Colon (tissue), 2 donors: ENCODE measurements around the gene LRP1B.

ENCODE experiments used
- FAIRE-seq: peaks from 2 replicates; lab custom pipeline; 2012; peaks lifted over from hg19 to GRCh38; lab: Jason Lieb, UNC
- donor health status: control.
- donor health status: control.

Gene LRP1B

DNA sequence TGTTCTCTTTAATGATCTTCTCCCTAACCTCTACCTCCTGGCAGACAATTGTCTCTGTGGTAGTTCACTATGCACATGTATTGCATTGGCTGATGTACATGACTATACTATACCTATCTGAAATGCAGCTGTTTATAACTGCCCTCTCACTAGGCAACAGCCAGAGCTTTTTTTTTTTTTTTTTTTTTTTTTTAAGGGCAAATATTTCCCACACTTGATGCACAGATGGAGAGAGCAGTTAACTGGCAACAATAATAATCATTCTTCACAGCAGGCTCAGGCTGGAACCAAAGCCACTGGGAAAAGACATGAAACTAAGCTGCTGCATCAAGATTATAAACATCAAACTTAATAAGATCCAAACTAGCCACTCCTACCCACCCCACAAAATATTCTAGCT, 707.7 kb downstream of the LRP1B start:
- no peak for FAIRE-seq

DNA sequence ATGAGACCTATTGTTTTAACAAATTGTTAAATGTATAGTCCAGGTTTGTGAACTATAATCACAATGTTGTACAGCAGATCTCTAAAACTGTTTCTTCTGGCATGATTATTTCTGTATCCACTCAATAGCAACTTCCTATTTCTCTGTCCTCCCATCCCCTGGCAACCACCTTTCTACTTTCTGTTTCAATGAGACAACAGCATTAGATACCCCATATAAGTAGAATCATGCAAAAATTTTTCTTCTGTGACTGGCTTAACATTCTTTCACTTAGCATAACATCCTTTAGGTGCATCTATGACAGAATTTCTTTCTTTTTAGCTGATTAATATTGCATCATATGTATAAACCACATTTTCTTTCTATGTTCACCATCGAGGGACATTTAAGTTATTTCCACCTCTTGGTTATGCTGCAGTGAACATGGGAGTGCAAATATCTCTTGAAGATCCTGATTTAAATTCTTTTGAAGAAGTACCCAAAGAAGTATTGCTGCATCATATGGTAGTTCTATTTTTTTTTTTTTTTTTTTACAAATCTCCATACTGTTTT, 713.5 kb downstream of the LRP1B start:
- no peak for FAIRE-seq

DNA sequence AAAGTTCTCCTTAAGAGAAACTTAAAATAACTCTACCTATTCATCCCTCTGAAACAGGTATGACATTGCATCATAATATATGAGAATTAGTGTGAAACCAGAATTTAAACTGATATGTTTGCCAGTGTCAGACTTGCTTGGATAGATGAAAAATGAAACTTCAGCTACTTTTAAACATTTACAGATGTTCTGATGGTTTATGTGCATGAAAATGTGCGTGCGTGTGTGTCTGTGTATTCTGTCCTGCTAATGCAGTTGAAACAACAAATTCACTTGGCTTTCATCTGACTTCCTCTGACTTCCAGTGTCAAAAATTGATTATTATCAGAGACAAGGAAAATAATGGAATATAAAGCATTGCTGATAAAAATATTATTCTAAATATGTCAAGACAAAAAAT, 719.4 kb downstream of the LRP1B start:
- FAIRE-seq = no peak

GRCh38 chr2:141399270-141399669, 731.5 kb downstream of the LRP1B start:
- FAIRE-seq = no peak

GRCh38 chr2:141393214-141393545, 737.6 kb downstream of the LRP1B start:
- FAIRE-seq = no peak

- FAIRE-seq = no peak
These were observed 738.2 kb downstream of the LRP1B start for GRCh38 chr2:141392517-141393213.

GRCh38 chr2:141386168-141386567, 744.6 kb downstream of the LRP1B start:
- FAIRE-seq = no peak

- no peak for FAIRE-seq
These were observed 746.1 kb downstream of the LRP1B start for GRCh38 chr2:141384676-141385075.

DNA sequence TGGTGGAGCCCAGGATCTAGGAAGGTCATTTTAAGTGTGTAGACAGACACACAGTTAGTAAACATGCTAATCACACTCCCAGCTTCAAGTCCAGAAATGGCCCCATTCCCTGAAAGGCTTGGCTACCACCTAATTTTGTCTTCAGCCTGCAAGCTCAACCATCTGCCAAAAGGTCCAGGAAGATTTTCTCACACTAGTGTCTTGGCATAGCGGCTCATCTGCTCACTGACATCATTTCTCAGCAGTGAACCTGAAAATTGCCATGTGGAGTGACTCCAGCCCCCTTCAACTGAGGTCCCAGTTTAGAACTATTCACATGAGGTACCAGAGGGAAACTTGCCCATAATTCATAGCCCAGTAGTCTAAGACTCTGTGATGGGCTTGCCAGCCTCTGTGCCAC, 748.9 kb downstream of the LRP1B start:
- FAIRE-seq = no peak

- no peak for FAIRE-seq
These were observed 750.5 kb downstream of the LRP1B start for GRCh38 chr2:141380008-141380979.

GRCh38 chr2:141364821-141365220, 766.0 kb downstream of the LRP1B start:
- no peak for FAIRE-seq

- no peak for FAIRE-seq
These were observed 768.5 kb downstream of the LRP1B start for GRCh38 chr2:141362311-141362710.

DNA sequence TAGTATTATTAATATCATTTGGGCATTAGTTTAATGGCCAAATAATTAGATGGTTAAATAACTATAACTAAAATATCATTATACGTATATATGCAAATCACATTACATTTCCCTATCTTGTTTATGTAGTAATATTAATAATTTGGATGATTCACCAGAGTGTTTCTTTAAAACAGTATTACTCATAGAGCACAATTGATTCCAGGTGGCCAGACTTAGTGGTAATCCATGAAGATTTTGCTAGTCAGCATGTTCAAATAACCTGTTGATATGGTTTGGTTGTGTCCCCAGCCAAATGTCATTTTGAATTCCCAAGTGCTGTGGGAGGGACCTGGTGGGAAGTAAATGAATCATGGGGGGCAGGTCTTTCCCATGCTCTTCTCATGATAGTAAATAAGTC, 782.3 kb downstream of the LRP1B start:
- peak; percentile 14 for FAIRE-seq

DNA sequence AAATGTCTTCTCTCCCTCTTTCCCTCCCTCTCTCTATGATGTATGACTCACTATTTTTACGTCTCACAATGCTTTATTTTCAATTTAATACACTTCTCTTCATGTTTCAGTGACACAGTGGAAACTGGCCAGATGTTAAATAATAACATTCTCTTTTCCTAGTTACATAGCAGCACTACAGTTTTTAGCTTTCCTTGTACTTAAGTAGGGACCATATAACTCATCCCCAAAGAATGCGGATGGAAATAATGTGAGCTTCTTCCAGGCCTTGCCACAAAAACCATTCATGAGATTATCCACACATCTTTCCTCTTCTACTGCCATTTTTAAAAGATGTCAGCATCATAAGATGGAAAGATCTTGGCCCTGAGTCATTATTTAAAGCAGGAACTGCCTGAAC, 789.4 kb downstream of the LRP1B start:
- no peak for FAIRE-seq

DNA sequence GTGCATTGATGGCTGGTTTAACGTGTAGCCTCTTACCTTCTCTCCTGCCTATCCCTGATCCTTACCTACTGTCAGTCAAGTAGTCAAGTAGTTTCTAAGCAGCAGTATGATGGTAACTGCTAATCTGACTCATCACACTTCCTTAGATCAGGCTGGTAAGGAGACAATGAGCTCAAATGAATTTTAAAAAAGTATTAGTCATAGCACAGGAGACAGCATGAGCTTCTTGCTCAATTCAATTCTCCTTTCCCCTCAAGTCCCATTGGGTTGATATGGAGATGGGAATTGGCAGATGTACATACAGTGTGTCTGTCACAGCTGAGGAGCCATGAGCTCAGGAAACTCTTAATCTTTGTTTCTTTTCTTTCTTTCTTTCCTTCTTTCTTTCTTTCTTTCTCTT, 799.7 kb downstream of the LRP1B start:
- no peak for FAIRE-seq

- FAIRE-seq = no peak
These were observed 800.9 kb downstream of the LRP1B start for GRCh38 chr2:141329964-141330363.

DNA sequence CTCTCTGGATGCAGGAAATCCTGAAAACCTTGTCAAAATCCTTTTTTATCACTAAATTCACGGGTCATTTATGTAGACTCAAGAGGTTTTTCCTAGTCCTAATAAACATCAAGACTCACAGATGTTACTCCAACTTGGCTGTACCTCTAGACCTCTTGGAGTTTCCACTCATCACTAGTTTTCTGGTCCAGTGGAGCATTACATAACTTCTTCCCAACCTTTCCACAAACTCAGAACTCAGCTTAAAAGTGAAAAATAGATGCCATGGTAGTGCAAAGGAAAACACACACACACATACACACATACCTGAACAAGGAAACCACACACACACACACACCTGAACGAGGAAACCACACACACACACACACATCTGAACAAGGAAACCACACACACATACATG, 807.2 kb downstream of the LRP1B start:
- FAIRE-seq = no peak

GRCh38 chr2:141317986-141318385, 812.8 kb downstream of the LRP1B start:
- FAIRE-seq = no peak

DNA sequence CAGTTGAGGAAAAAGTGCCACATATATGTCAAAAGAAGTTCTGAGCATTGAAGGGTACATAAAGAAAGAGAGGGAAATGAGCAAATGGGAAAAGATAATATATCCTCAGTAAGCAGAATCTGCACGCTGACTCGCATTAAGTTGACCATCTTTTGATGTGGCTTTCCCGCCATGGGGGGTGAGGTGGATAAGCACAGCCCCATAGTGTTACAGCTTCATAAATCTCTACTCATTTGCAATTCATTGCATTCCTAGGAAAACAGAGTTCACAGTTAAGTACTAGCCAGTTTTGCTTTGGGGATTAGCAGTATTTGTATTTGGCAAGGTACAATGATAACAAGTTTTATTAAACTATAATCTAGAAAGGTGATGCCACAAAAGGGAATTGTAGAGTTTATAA, 814.2 kb downstream of the LRP1B start:
- FAIRE-seq = no peak

DNA sequence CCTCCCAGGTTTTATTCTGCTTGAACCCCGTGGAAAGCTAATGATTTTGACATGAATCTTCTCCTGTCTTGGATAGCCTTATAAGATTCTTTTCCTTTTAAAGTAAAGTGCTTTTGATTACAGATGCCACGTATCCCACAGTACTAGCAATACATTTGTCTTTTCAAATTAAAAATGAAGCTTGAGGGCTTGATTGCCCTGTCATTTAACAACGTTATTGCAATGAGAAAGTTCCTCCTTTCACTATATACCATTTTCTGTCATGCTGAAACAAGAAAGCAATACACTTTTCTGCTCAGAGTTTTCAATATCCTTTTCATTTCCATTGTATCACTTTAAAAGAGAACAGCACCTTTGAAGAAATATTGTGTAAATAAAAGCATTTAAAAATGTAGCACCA, 814.7 kb downstream of the LRP1B start:
- no peak for FAIRE-seq

DNA sequence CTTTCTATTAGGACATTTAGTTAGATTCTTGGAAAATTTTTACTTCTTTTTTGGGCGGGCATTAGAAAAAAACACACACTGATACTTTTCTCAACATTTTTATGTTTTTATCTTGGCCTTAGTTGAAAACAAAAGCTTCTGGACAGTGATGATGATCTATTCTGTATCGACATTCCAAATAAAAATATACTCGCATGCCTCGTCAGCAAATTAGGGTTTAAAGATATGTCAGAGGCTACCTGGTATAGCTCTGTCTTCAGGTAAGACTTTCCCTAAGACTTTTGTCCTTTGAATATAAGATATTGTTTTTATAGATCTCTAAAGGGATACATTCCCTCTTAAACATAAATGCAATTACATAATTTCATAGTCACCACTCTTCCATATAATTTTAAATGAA, 816.8 kb downstream of the LRP1B start:
- FAIRE-seq = no peak

- FAIRE-seq = no peak
These were observed 819.4 kb downstream of the LRP1B start for GRCh38 chr2:141311430-141311829.

- FAIRE-seq = no peak
These were observed 824.4 kb downstream of the LRP1B start for GRCh38 chr2:141306368-141306767.
